Inflammatory macrophage (primary cell): Measurements from ENCODE around the gene GMPR2.

Source experiments
- DNase-seq, 2 donors: peaks; one replicate each; pipeline ENCODE4 v3.0.0-alpha.2; 2020 to 2022

GMPR2 gene

GRCh38 chr14:24252289-24253124 is 19.8 kb downstream of the GMPR2 start:
- no peak for DNase-seq

DNA sequence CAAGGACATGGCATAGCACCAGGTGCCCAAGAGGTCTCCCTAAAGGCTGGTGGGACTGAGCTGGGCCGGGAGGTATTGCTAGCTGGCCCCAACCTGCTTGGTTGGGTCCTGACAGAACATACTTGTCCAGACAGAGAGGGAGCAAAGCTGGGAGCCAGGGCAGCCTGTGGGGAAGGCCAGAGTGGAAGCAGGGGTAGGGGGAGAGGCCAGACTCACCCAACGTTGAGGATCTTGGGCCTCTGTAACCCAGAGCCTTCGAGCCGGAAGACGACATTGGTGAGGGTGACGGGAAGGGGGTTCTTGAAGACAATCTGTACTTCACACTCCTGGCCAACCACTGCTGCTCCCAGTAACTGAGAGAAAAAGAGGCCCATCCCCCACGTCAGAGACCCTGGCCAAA is 21.2 kb downstream of the GMPR2 start:
- DNase-seq: no peak

DNA sequence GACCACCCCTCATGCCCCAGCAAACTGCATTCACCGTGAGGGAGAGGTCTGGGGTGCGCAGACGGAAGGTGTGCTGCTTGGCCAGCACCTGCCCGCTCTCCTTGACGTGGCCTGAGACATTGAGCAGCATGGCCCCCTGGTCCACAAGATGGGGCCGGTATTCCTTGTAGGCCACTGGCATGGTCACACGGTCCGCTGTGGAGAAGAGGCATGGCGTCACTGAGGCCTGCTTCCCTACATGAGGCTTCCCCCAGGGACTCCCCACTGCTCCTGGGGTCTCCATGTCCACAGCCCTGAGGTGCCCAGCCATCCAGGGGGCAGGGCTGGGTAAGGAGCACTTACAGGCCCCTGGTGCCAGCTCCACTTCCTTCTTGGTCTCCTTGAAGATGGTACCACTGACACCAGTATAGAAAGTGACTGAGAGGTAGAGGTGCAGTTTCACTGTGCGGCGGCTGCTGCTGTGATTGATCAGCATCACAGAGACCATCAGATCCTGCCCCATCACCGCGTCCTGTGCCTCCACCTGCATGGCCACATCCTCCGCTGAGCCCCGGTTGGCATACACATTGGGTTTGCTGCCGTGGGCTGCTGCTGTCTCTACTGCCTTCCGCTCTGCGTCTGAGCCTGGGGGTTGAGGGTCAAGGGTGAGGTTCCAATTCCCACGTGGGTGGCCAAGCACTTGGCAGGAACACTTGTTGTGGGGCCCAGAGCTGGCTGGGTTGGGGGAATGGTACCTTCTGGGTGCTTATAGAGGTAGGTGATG is 22.1 kb downstream of the GMPR2 start:
- no peak for DNase-seq

DNA sequence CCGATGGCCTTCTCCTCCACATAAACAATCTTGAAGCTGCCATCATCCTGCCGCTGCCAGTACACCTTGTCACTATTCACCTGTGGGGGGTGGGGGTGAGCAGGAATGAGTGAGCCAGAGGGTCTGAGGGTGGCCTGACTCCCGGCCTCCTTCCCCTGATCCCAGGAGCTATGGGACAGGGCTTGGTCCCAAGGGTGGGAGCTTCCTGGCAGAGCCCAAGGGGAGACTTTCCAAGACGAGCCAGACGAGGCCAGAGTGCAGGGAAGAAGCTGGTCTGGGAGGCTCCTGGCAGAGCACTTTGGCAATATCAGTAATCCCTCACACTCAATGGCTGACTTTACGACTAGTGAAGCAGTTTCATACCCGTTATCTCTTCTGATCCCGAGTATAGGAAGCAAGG is 22.7 kb downstream of the GMPR2 start:
- DNase-seq: no peak

DNA sequence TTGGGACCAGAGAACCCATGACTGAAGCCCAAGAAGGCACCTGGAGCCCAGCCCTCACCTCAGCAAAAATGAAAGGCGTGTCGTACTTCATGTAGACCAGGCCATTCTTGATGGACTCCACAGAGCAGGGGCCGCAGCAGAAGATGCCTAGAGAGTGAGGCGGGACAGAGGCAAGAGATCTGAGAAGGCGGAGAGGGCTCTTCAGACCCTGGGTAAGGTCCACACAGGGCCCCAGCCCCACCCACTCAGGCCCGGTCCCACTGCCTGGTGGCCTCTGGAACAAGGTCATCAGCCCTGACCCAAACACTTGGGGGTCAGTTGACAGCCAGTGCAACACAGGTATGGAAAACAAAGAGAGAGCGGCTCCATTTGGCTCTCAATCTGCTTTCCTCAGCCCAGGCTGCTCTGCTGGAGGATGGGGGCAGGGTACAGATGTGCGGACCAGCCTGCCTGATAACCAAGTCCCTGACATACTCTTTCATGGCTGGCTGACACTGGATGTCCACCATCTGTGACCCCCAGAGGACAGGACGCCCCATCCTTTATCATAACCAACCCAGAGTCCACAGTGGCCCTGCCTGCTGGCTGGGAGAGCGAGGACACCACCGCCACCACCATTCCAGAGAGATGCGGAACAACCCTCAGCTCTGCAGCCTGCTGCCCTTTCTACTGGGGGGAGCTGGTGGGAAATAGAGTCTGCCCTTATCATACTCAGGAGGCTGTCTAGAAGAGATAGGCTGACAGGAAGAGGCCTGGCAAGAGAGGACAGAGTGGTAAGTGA is 23.4 kb downstream of the GMPR2 start:
- DNase-seq: no peak

- DNase-seq: no peak
Measured at GRCh38 chr14:24256960-24257359, 24.2 kb downstream of the GMPR2 start.

DNA sequence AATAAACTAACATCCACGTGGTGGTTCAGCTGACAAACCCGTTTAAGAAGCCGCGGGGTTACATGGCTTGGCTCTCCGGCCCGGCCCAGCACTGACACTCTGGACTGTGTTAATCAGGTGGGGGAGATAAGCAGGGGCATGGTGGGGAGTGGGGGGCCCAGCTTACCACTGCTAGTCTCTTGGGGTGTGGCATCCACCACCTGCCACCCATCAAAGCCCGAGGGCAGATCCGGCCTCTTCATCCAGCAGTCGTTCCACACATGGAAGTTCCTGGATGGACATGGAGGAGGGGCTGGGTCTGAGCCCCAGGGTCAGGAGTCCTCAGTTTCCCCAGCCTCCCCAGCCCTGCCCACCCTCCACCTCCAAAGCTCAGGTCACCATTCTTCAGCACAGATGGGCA is 25.4 kb downstream of the GMPR2 start:
- DNase-seq: no peak

DNA sequence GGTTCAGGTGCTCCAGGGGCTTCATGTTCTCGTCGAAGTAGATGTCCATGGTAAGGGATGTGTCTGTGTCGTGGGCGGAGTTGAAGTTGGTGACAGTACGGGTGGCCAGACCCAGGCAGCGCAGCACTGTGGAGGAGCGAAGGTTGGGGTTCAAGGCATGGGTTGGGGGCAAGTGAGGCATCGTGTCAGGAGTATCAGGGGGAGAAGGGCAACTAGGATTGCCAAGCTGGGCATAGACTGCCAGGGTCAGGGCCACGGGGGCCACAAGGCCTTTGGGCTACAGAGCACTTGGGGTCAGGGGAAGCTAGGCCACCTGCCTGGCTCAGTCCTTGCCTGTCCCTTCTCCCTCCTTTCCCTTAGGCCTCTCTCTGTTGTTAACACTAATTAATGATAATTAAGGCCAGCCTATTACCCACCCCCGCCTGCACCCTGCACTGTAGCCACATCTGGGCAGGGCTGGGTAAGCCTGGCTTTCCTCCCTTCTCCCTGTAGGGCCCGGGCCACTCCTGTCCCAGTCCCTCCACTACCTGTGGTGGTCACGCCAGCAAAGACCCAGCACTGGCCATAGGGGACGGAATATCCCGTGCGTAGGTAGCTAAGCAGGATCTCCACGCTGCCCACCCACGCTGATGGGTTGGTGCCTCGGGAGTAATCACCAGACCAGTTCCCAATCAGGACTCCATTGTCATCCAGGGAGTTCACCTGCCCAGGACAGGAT is 26.0 kb downstream of the GMPR2 start:
- DNase-seq: no peak

DNA sequence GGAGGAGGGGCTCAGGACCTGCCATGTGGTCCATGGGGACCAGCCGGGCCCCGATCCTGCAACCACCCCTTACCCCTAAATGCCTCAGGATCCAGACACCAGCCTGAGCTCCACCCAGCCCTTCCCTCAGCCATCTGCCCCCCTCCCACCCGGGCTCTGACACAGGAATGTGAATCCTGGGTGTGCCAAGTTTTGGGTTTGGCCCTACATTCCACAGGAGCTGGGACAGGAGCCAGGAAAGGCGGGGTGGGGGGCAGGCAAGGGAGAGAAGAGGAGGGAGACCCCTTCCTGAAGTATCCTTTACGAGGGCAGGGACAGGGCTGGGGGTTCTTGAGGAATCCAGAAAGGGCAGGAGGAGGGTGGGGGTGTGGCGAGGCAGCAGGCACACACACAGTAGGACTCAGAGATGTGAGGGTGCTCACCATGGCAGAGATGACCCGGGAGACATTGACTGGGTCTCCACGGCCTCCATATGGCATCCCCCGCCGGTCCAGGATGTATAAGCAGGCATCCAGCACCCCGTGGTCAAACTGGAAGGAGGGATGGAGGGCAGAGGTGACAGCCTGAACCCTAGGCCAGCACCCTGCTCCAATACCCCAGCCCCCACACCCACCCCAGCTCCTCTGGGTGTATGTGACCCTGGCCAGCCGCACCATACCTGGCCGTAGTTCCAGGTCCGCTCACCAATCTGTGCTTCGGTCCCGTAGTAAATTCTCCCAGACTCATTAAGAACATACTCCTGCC is 26.7 kb downstream of the GMPR2 start:
- DNase-seq: no peak

DNA sequence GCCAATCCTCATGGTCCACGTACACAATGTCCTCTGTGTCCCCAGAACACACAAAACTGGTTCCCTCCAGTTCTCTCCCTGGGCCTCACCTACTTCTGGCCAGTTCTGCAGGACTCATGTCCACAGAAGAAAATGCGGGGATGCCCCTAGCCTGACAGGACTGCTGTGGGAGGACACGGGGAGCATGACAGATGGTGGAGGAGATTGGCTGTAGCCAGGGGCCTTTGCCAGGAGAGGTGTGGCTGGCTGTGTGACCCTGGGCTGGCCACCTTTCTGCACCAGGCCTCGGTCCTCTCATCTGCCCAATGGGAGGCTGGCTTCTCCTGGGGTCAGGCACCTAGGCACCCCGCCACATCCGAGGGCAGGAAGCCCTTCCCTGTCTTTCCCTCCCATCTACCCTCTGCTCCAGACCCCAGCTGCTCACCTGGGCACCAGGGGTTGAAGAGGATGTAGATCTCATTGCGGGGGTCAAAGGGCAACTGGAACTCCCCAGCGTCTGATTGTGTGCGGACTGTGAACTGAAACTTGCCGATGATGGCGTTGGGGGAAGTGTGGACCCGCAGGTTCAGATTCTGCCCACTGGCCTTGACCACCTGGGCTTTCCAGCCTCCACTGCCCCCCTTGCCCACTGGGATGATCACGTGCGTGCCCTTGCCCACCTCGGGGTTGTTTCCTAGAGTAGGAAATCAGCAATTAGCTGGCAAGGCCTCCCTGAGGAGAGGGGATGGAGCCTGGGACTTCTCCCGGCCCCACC is 27.5 kb downstream of the GMPR2 start:
- no peak for DNase-seq

DNA sequence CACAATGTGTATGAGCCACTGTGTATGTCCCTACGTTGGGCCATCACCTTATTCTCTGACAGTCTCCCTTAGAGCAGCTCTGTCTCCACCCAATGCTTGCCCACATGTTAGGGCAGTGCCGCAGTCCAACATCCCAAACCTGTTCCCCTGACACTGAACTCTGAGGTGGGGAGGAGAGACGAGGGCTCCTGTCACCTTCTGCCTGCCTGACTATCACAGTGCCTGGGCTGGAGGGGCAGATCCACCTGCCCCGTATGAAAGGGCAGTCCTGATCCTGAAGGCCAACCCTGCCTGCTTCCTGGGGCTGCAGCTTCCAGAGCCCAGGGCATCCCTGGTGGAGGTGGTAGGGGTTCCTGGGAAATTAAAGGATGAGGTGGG is 28.0 kb downstream of the GMPR2 start:
- DNase-seq: no peak

GRCh38 chr14:24261256-24261968 is 28.7 kb downstream of the GMPR2 start:
- DNase-seq: no peak

- DNase-seq: no peak
Measured at GRCh38 chr14:24261969-24262327, 29.2 kb downstream of the GMPR2 start.

DNA sequence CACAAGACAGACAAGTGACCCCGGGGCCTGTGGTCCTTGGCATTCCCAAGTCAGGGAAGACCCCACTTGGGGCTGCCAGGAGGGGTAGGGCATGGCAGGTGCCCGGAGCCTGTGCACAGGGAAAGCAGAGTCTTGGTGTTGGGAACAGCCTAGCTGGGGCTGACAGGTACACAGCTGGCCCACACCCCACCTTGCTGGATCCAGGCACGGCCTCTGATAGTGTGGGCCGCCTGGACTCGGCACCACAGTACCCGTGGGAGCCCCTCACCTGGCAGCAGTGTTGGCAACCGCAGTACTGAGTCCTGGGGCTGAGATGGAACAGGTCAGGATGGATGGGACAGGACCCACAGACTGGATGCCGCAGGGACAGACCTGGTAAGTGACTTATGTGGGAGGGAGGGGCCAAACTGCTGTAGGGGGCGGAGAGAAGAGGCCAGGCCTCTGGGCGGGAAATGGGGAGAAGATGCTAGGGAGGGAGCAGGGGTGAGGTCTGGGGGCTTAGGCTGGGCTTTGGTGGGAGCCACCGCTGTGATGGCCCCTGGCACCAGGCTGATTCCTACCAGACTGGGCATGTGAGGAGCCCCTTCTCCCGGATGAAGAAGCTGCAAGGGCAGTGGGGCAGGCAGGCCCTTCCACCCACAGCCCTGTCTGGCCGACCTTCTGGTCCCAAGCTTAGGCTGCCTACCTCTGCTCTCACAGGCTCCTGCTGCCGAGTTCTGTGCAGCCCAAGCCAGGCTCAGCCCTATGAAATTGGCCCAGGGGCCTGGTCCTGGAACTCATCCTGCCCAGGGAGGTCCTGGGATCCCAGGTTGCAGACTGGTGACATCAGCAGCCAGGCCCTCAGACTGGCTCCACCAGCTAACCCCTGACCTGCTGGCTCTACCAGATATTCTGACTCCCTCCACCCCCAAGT is 30.3 kb downstream of the GMPR2 start, which contains the start of gene TGM1:
TSS of gene TGM1 (minus strand) at position 357 of the 913 bp plus-strand sequence. CDS start 825 bp downstream, outside the sequence.
- no peak for DNase-seq

GRCh38 chr14:24263848-24264247 is 31.1 kb downstream of the GMPR2 start:
- DNase-seq: no peak

GRCh38 chr14:24264298-24264697 is 31.6 kb downstream of the GMPR2 start:
- no peak for DNase-seq

DNA sequence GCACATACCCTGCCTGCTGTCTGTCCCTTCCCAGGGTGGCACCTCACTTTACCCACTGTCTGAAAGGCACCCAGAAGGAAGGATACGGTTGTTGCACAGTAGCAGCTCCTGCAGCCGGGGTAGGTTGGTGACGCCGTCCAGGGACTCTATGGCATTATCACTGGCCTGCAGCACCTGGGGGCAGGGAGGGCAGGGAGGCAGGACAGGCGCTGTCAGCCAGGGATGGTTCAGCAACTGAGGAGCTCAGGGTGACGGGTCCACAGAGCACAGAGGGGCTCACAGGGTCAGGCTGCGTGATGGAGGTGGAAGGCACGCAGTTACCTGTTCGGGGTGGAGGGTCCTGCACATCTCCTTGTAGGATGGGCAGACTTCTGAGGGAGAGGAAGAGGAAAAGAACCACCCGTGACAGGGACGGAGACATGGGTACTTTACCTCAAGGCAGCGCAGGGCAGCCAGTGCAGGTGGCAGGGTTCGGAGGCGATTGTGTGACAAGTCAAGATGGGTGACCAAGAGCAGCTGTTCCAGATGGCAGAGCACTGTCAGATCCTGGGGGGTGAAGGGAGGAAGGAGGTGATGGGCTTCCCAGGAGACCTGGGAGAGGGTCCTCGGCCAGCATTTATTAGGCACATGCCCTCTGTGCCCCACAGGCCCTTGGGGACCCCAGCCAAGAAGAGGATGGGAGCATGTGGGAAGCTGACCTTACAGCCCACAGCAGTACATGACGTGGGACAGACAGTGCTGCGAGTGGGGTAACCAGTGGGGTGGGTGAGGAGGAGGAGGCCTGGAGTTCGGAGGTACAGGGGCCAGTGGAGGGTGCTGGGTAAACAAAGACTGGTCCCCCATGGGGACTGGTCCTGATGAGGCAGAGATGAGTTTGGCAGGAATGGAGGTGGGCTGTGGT is 33.9 kb downstream of the GMPR2 start:
- DNase-seq: no peak

GRCh38 chr14:24267516-24267915 is 34.8 kb downstream of the GMPR2 start:
- no peak for DNase-seq
